Measurements from ENCODE around the gene CTNNB1.

CTNNB1 gene

DNA sequence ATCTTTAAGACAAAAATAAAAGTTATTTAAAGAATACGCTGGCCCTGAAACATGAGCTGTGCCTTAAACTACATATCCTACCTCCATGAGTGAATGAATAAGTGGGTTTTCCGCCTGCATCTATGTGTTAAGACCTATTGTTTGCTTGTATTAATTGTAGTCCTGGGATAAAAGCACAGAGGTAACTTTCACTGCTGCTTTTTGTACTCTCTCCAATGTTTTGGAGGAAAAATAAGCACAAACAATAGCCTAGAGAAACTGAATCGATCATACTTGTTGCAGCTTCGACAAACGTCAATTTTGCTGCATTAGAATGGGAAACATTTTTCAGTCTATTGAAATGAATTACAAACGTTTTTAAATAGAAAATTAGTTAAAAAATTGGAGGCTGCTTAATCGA is 1.3 kb upstream of the CTNNB1 start:
- no peak for DNase-seq
- Histone ChIP-seq H3K4me3 (ENCODE audit: low read depth, low read length) (no peak overlapping the region), H3K27ac (no peak overlapping the region), H3K27me3 (replicated peaks) (no peaks in the 10 kb centered on the region), H3K36me3 (replicated peaks) (no peaks in the 10 kb centered on the region)
- in situ Hi-C loops (cut with HindIII; ENCODE audit: low pct_ligation_motif_present, low sequenced_read_pairs): no loop called here
- TF ChIP-seq, protein P1, sequence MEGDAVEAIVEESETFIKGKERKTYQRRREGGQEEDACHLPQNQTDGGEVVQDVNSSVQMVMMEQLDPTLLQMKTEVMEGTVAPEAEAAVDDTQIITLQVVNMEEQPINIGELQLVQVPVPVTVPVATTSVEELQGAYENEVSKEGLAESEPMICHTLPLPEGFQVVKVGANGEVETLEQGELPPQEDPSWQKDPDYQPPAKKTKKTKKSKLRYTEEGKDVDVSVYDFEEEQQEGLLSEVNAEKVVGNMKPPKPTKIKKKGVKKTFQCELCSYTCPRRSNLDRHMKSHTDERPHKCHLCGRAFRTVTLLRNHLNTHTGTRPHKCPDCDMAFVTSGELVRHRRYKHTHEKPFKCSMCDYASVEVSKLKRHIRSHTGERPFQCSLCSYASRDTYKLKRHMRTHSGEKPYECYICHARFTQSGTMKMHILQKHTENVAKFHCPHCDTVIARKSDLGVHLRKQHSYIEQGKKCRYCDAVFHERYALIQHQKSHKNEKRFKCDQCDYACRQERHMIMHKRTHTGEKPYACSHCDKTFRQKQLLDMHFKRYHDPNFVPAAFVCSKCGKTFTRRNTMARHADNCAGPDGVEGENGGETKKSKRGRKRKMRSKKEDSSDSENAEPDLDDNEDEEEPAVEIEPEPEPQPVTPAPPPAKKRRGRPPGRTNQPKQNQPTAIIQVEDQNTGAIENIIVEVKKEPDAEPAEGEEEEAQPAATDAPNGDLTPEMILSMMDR (IDR thresholded peaks at IDR 0.05; ENCODE audit: low read depth, low read length, missing control alignments): no peak

DNA sequence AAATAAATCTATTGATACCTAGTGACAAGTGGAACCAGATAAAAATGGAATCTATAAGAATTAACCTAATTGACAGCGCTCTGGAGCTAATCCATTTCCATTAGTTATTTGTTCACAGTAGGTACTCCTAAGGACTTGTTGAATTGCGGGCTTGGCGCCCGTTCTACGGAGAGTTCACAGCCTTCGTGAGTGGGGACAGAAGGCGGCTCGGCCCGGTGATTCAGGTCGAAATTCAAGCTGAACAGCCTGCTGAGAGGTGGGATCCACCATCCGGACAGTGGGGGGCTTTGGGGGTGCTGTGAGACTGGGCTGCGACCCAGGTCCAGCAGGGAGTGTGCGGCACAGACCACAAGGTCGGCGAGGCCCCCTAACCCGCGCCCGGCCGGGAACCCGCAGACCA is 779 bp upstream of the CTNNB1 start:
- H3K27ac ChIP-seq: peak overlapping the region; percentile 89
- no peaks in the 10 kb centered on the region for H3K36me3 ChIP-seq (replicated peaks)
- TF ChIP-seq, protein P1 (IDR thresholded peaks at IDR 0.05; ENCODE audit: low read depth, low read length, missing control alignments): no peak
- H3K27me3 ChIP-seq (replicated peaks): no peaks in the 10 kb centered on the region
- in situ Hi-C loops (cut with HindIII; ENCODE audit: low pct_ligation_motif_present, low sequenced_read_pairs): no loop called here
- peak overlapping the region; percentile 93 for H3K4me3 ChIP-seq (ENCODE audit: low read depth, low read length)
- DNase-seq: no peak

- H3K27ac ChIP-seq: peak overlapping the region; percentile 89
- in situ Hi-C loops (cut with HindIII; ENCODE audit: low pct_ligation_motif_present, low sequenced_read_pairs): no loop called here
- no peaks in the 10 kb centered on the region for H3K27me3 ChIP-seq (replicated peaks)
- H3K36me3 ChIP-seq (replicated peaks): no peaks in the 10 kb centered on the region
- DNase-seq: no peak
- TF ChIP-seq, protein P1 (IDR thresholded peaks at IDR 0.05; ENCODE audit: low read depth, low read length, missing control alignments): no peak
- peak overlapping the region; percentile 93 for H3K4me3 ChIP-seq (ENCODE audit: low read depth, low read length)
Observed at GRCh38 chr3:41199866-41200668, 762 bp downstream of the CTNNB1 start.

DNA sequence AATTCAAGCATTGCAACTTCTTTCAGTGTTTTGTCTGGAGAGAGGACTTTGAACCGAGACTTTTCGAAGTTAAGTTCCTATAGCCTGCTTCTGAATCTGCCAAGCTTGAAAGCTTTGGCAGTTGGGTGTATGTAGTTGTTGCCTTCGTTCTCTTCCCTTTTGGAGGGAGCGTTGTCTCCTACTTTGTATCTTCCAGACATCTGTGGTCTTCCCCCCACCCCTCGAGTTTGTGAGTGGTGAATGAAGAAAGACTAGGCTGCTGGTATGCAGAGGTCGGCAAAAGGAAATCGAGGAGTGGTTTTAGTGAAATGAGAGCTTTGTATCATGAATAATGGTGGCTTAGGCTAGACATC is 1.3 kb downstream of the CTNNB1 start:
- peak; percentile 72 for DNase-seq

DNA sequence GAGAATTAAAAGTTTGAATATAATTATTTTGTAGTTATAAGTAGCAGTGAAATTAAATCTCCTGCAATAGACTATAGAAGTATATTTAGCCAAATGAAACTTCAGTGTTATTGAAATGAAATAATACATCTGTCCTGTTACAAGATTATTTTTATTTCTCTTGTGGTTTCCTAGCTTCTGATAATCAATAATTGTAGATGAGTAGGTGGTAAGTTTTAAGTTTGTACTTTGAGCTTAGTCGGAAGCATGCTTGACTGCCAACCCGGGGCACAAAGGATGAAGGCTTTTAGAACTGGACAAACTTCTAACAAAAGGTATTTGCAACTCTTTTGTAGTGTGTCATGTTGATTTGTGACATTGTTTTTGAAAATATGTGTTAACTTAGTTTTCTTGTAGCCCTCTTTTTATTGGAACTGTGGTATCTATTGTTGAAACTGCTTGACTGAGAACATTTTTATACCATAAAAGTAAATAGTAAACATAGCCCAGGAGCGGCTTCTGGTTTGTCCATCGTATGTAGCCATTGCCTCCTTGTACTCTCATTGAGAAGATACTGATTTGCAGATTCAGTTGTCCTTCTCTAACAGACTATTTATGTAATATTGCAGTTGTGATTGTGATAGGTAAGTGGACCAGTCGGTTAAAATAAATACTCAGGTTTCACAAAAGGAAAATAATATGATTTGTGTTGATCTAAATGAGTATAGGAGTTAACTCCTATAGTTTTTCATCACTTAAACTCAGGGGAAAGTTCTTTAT is 2.9 kb downstream of the CTNNB1 start:
- Histone ChIP-seq H3K27ac (peak overlapping the region; percentile 57), H3K4me3 (ENCODE audit: low read depth, low read length) (peak overlapping the region; percentile 93), H3K36me3 (replicated peaks) (no peaks in the 10 kb centered on the region), H3K27me3 (replicated peaks) (no peaks in the 10 kb centered on the region)
- DNase-seq: no peak
- TF ChIP-seq, protein P1 (IDR thresholded peaks at IDR 0.05; ENCODE audit: low read depth, low read length, missing control alignments): no peak
- in situ Hi-C loops (cut with HindIII; ENCODE audit: low pct_ligation_motif_present, low sequenced_read_pairs): no loop called here

More for the DNA sequence above, 1.3 kb downstream of the CTNNB1 start:
- Histone ChIP-seq H3K36me3 (replicated peaks) (no peaks in the 10 kb centered on the region), H3K27me3 (replicated peaks) (no peaks in the 10 kb centered on the region), H3K27ac (peak overlapping the region; percentile 57), H3K4me3 (ENCODE audit: low read depth, low read length) (peak overlapping the region; percentile 93)
- in situ Hi-C loops (cut with HindIII; ENCODE audit: low pct_ligation_motif_present, low sequenced_read_pairs): no loop called here
- TF ChIP-seq, protein P1 (IDR thresholded peaks at IDR 0.05; ENCODE audit: low read depth, low read length, missing control alignments): no peak

All from brain microvascular endothelial cell (primary cell).